Activated effector memory CD4-positive, alpha-beta T cell treated with anti-CD3 and anti-CD28 coated beads, Interleukin-2, amount 50 U/mL, for 16 hours (primary cell): Measurements from ENCODE around the gene E2F1.

Experiments used
- DNase-seq: peaks from one replicate; pipeline ENCODE4 v3.0.0-alpha.2; 2020

E2F1 gene

DNA sequence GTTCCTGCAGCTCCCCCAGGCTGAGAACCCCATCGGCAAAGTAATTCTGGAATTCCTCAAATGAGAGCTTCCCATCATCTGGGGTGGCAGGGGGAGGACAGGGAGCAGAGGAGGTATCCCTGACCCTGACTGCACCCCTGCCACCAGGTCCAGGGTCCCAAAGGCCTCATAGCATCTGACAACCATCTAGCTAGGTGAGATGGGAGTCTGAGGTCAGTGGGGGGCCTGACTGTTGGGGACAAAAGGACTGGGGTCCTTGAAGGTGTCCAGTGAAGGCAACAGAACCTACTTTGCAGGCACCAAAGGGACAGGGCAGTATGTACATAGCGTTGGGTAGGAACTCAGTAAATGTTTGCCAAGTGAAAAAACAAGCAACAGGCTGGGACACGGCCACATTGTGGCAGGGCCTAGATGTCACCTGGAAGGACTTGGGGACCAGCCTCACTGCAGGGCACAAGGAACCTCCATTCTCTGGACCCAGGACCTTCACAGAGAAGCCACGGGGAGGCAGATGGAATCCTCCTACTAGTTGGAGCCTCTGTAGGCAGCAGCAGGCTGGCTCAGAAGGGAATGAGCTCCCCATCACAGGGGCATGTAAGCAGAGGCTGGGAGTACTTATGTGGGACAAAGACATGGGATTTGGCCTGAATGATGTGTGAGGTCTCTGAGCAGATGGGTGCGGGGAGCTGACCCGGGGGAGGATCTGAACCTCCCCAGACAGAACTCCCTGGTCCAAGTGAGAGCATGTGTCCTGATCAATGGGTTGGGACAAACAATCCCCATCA lies 15.3 kb downstream of the E2F1 start:
- no peak for DNase-seq

DNA sequence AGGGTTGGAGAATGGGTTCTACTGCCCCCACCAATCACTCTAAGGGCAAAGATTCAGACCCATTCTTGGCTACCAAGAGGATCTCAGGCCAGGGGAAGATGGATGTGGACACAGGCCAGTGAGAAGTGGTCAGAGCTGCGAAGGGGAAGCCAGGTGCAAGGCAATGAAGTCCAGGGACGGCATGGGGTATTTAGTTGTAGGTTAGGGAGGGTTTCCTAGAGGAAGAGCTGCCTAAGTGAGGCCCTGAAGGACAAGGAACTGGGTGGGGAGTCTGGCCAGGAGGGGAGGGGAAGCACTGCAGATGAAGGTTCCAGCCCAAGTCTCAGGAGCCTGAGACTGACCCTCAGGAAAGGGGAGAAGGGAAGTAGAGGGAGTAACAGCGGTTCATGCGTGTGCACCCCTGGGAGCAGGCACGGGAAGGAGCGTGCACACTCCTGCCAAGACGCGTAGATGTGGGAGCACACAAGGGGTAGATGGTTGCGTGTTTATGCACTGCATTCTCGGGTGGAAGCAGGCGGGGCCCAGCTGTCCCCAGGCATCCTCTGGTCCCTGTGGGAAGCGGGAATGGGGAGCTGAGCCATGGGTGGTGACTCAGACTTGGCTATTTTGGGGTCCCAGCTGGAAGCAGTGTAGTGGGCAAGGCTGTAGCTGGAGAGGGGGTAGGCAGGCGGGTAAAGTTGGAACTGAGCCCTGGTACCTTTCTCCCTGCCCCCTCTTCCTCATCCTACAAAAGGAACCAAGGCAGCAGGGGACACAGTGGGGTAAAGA lies 16.1 kb downstream of the E2F1 start:
- no peak for DNase-seq

DNA sequence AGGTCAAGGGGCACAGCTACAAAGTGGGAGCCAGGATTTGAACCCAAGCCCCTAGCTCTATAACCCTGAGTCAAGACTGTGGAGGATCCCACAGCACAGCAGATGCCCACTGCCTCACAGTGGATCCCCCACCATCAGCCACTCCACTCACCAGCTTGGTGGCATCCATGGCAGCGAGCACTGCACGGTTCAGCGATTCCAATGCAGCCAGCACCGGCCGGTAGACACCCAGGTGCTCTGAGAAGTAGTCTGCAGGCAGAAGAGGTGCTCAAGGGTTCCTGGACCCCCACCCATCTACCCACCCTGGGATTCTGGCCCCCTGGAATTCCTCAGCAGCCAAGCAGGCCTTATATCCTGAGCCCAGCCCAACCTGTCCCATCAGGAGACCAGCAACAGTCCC lies 17.0 kb downstream of the E2F1 start:
- DNase-seq, result no peak

DNA sequence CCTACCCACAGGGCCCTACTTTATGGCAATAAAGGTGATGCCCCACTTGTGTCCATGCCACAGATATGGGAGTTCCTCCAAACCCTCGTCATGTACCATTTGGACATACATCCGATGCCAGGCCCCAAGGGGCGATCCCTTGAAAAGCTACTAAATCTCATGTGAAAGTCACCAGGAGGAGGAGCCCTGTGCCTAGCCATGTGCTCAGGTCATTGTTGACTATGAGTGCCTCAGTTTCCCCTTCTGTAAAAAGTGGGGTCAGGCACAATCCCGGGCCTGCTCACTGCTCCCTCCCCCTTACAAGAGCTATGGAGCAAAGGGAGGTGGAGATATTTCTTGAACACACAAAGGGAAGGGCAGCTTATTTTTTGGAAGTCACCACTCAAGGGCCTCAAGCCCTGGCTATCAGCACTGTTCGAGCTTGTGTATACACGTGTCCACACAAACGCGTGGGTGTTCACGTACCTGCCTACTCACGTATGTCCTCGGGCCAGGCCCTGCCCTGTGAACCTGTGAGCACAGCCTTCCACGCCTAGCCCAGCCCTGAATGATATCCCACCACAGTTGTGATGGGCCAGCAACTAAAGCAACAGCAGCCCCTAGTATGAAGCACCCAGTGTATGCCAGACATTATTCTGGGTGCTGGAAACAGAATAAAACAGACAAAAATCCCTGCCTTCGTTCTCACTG lies 17.6 kb downstream of the E2F1 start:
- DNase-seq, result no peak

DNA sequence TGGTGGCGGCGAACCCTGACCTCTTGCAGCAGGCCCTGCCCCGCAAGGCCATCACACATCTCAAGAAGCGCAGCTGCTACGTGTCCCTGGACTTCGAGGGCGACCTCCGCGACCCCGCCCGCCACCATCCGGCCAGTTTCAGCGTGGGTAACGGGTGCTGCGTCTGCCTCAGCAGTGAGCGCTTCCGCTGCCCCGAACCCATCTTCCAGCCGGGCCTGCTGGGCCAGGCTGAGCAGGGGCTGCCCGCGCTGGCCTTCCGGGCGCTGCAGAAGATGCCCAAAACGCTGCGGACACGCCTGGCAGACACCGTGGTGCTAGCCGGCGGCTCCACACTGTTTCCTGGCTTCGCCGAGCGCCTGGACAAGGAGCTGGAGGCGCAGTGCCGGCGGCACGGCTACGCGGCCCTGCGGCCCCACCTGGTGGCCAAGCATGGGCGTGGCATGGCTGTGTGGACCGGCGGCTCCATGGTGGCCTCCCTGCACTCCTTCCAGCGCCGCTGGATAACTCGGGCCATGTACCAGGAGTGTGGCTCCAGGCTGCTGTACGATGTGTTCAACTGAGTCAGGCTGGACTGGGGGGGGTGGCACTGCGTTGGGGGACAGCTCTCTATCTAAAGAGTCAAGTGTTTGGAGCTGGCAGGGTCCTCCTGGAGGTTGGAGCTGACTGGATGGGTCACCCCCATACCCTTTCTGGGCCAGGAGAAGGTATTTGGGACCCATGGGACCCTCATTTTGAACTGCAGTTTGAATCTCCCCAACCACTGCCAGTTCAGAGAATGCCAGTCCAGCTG lies 18.3 kb downstream of the E2F1 start:
- peak; percentile 93 for DNase-seq

DNA sequence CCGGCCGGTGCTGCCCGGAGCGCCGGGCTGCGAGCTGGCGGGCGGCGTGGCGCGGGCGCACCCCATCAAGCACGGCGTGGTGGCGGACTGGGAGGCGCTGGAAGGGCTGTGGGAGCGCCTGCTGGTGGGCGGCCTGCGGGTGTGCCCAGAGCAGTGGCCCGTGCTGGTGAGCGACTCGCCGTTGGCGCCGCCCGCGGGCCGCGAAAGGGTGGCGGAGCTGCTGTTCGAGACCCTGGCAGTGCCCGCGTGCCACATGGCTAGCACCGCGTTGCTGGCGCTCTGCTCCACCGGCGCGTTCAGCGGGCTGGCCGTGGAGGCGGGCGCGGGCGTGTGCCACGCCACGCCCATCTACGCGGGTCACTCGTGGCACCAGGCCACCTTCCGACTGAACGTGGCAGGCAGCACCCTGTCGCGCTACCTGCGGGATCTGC lies 18.9 kb downstream of the E2F1 start:
- DNase-seq, result peak; percentile 80

DNA sequence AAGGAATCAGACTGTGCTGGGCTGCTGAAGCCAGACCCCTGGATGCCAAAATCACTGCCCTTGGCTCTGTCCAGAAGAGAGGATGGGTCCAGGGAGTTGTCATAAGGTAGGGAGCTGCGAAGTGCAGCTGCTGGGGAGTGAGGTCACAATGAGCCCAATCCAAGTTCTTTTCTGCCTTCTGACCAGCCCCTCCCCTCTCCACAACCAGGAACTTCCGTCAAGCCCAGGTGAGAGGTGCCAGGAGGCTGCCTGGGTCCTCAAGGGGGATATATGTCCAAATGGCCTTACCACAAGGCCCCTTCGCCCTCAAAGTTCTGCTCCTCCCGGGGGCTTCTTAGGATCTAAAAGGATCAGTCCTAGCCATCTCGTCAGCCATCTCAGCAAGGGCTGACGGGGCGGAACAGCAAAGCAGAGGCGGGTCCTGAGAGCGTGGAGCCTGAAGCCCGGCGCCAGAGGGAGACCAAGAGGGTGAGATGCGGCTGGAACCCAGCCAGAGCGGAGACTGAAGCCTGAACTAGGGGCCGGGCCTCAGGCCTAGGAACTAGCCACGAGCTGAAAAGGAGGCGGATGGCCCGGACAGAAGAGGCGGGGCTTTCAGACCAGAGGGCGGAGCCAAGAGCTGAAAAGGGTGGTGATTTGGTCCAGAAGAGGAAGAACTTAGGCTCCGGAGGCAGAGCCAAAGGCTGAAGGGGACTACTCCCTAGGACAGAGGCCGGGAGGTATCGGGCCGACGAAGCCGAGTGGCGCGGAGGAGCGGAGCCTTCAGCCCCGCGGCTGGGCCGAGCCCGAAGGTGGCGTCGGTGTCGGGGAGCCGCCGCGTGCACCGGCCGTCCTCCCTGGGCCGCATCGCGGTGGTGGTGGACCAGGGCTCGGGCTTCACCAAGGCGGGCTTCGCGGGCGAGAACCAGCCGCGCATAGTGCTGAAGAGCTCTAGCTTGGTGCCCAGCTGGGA lies 19.6 kb downstream of the E2F1 start, which contains the start of gene ACTL10:
TSS of gene ACTL10 (plus strand) at position 651 of the 952 bp plus-strand sequence. CDS start 555 bp downstream, outside the sequence.
- peak; percentile 93 for DNase-seq

DNA sequence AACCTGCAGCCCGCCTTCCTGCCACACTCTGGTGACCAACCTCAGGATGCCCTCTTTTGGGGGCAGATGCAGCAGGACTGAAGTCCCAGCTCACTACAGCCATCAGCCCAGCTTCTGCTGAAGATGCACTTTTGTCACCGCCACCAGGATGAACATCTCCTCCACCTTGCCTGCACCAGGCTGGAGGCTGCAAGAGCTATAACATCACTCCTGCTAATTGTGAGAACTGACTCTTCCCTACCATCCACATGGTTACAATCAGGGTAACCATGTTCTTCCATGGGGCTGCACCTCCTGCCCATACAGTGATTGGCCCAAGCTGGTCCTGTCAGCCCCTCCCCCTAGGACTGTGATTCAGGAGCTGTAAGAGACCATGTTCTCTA lies 21.4 kb downstream of the E2F1 start:
- DNase-seq, result no peak

DNA sequence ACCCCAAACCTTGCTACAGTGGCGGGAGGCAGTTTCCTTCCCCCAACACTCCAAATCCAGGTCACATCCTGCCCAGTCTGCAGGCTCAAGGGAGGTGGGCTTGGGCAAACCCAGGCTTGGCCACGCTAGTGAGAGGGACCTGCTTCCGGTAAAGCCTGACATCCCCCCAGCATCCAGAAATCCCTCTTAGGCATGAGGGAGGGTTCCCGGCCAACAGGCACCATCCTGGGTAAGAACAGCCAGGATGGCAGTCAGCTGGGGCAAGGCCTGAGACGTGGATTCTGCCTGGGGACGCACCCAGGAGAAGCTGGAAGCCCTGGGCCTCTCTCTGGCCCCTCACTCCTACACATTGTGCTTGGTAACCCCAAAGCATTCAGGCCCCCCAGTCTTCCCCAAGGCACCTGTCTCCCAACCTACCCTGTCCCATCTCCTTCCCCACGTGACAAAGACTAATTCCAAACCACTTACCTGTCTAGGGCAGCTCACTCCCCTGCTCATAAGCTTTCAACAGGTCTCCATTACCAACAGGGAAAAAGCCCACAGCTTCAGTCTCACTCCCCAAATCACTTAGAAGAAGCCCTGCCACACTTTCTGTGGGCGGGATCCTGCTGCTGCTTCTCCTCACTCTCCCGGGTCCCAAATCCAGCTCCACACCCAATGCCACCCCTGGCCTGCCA lies 22.0 kb downstream of the E2F1 start:
- no peak for DNase-seq

DNA sequence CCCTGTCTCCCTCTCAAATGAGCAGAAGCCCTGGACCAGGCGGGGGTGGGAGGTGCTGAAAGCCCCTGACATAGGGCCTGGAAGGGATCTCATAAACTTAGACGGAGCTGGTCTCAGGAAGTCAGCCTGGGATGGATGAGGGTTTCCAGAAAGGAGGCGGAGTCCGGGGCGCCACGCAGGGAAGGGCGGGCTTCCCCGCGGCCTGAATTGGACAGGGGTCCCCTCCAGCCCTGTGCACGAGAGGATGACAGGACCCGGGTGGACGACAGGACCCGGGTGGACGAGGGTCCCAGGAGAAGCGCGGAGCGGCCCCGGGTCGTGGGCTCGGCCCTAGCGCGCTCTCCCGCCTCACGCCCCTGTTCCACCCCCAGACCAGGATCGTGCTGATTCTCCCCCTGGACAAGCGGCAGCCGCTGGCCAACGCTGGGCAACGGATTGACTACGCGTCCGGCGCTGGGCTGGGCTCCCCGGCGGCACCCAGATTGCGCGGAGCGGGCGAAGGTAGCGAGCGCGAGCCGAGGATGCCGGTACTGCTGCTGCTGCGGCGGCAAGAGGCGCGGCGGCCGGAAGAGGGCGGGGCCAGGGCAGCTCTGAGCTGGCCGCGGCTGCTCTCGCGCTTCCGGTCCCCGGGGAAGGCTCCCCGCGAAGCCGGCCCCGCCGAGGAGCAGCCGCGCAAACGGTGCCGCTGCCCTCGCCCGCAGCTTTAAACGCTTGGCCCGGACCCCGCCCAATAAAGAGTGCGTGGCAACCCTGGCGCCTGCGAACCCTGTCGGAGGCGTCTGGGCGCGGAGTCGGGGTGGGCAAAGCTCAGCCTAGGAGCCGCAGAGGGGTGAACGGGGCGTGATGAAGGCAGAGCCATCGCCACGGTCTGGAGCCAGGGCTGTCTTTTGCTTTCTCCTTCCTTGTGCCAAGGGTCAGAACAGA lies 22.8 kb downstream of the E2F1 start:
- DNase-seq, result peak; percentile 94

DNA sequence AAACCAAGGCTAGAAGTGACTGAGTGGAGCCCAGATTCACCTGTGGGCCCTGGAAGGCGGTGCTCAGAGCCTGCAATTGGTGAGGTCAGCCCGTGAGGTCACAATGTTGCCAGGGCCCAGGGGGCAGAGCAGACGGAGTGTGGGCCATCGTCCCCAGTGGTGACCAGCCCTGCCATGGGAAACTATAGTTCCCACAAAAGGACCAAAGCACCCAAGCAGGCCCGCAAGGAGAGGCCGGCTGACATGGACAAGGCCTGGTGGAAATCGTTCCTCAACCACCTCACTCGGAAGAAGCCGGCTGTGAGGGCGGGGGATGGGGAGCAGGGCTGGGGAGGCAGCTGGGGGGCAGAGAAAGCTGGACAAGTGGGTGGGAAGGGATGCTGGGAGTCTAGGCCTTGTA lies 24.0 kb downstream of the E2F1 start, which contains the start of gene C20orf144:
TSS of gene C20orf144 (plus strand) at position 156 of the 400 bp plus-strand sequence. CDS start at position 175, 19 bp downstream.
- DNase-seq, result no peak

DNA sequence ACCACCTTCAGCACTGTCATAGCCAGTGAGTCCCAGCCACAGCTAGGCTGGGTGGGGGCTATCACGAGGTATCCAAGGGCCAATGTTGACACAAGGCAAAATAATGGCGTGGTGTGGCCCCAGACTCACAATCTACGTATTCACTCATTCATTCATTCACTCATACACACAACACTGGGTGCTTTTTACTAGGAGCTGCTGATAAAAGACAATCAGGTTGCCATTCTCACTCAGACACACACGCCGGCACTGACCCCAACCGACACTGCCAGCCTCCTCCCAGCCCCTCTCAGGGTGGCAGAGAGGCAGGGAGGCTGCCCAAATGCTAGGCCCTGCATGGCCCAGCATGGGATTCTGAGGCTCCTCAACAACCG lies 25.5 kb downstream of the E2F1 start:
- DNase-seq, result no peak

DNA sequence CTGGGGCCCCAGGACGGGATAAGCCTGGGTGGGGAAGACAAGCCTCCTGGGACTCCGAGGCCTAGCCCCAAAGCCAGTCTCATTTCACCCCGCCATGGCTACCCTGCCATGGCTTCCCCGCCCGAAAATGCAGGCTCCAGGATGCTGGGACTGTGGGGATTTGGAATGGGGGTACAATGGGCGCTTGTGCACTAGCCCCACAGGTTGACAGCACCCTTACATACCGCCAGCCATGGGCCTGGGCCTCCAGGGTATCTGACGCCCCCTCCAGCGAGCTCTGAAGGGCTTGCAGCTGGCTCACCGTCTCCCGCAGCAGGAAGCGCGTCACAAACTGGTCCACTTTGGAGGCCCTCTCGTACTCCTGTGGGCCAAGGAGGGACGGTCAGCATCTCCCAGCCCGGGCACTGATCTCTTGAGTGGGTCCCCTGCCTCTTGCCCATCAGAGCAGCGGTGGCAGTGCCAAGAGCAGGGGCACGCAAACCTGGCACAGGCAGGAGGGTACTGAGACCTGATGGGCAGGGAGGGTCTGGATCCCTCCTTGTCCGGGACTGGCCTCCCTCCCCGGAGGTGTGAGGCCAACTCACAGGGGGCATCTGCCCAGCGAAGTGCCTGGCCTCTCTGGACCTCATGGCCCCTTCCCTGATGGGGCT lies 26.0 kb downstream of the E2F1 start:
- DNase-seq, result no peak

DNA sequence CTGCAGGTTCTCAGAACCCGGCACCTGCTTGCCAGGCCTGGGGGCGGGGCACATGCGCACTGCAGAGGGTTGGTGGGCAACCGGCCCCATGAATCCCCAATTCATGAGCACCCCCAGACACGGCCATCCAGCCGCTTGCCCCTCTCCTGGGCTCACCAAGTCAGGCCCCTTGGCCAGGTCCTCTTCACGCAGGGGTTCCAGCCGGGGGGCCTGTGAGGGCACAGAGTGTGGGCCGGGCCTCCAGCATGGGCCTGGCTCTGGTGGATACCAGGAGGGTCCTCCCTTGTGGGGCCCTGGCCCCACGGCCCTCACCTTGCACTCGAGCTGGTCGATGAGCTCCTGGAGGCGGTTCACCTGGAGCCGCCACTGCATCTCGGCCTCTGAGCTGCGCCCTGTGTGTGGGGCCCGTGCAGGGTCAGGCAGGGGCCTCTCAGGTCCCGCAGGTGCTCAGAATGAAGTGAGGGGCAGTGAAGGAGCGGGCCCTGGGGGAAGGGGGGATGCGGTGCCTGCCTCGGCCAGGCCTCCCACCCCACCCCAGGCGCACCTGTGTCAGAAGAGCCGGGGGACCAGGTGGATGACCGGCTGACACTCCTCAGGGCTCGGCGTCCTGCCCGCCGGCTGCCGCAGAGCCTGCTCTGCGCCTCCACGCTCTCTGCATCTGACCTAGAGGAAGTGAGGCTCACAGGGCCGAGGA lies 26.7 kb downstream of the E2F1 start:
- no peak for DNase-seq

DNA sequence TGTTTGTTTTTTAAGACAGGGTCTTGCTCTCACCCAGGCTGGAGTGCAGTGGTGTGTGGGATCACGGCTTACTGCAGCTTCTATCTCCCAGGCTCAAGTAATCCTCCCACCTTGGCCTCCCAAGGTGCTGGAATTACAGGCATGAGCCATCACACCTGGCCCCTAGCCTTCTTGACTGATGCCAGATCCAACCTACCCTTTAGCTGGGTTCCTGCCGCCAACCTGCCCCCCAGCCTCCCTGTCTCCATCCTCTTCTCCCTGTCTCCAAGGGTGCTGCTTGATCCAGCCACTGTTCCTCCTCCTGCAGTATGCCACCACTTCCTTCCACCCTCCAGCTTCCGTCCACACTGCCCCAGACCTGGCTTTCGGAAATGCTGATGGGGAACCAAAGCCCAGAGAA lies 27.3 kb downstream of the E2F1 start:
- no peak for DNase-seq

DNA sequence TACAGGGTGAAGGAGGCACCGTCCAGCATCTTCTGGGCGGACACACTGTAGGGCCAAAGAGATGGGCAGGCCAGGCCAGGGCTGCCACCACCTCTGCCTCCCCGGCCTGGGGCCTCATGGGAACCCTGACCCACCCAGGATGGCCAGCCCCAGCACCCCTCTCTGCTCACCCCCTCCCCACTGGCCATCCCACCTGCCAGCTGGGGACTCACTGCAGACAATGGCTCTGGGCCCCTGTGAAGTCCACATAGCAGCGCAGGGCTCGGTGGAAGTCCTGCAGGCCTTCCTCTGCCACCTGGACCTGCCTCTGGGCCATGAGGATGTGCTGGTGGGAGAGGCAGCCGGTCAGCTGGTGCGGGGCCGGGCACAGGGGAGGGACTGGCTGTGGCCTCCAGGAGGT lies 27.7 kb downstream of the E2F1 start:
- DNase-seq, result no peak

DNA sequence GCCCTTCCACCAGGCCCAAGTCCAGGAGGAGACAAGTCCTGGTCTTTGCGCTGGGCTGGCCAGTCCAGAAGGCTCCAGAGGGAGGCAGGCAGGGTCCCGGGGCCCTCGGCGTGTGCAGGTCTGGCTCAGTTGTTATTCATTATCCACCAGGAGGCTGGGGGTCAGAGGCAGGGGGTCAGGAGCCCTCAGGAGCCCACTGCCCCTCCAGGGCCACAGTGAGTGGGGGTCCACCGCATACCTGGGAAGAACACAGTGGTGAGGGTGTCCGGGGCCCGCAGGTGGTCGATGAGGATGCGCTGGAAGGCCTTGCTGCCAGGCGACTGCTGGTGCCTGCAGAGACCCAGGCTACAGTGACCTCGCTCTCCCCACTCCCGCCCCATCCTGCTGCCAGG lies 28.5 kb downstream of the E2F1 start:
- no peak for DNase-seq
